Fibroblast of lung (primary cell): ENCODE results near the gene GIGYF2. TPM values are rescaled to one million over a fixed set of nuclear protein-coding genes. Genes with fewer than 3 reads are reported as not detected.

ENCODE experiments used
- DNase-seq, 2 donors: peaks; one replicate each; pipeline versions ENCODE4 v3.0.0 to v3.0.0-alpha.2; 2010; ENCODE audit warnings: low read depth in 2 of 2
- H2AFZ ChIP-seq: 2 replicates; pipeline ENCODE4 v1.5.1; 2012; ENCODE audit warnings: low read length, control low read depth, inconsistent platforms
- H3K27ac ChIP-seq: 2 replicates; pipeline ENCODE4 v1.5.1; 2011; ENCODE audit warnings: low read length, control low read depth; ENCODE audit not compliant: insufficient read depth
- H3K27me3 ChIP-seq: 2 replicates; pipeline ENCODE4 v1.5.1; 2011; ENCODE audit warnings: mild to moderate bottlenecking, low read length; ENCODE audit not compliant: control insufficient read depth, insufficient read depth
- H3K36me3 ChIP-seq: 2 replicates; pipeline ENCODE4 v1.5.1; 2011; ENCODE audit warnings: low read length; ENCODE audit not compliant: control insufficient read depth, insufficient read depth
- H3K4me1 ChIP-seq: 2 replicates; pipeline ENCODE4 v1.5.1; 2011; ENCODE audit warnings: low read length; ENCODE audit not compliant: control insufficient read depth, insufficient read depth; ENCODE audit errors: extremely low read depth
- H3K4me2 ChIP-seq: 2 replicates; pipeline ENCODE4 v1.5.1; 2011; ENCODE audit warnings: low read length, control low read depth; ENCODE audit not compliant: insufficient read depth; ENCODE audit errors: extremely low read depth
- H3K4me3 ChIP-seq, 4 experiments: fragments of 200-600 bp in 1 of 4; sonication (generic) in 1 of 4; replicated peaks in 1 of 4; 2 replicates each; pipeline ENCODE4 v1.5.1; 2011 to 2016; ENCODE audit warnings: low read length in 4 of 4, low read depth in 3 of 4, mild to moderate bottlenecking in 3 of 4, control low read depth in 2 of 4, inconsistent platforms in 1 of 4, mixed read lengths in 1 of 4; ENCODE audit not compliant: insufficient read depth in 1 of 4; ENCODE audit errors: control extremely low read depth in 1 of 4
- H3K79me2 ChIP-seq: 2 replicates; pipeline ENCODE4 v1.5.1; 2012; ENCODE audit warnings: mild to moderate bottlenecking, low read length, inconsistent platforms; ENCODE audit not compliant: control insufficient read depth, insufficient read depth
- H3K9ac ChIP-seq: 2 replicates; pipeline ENCODE4 v1.5.1; 2011; ENCODE audit warnings: mild to moderate bottlenecking, low read length, control low read depth; ENCODE audit not compliant: insufficient read depth
- H3K9me3 ChIP-seq: 2 replicates; pipeline ENCODE4 v1.5.1; 2012; ENCODE audit warnings: low read depth, low read length; ENCODE audit not compliant: control insufficient read depth, insufficient read depth
- H4K20me1 ChIP-seq: 2 replicates; pipeline ENCODE4 v1.5.1; 2011; ENCODE audit warnings: low read length; ENCODE audit not compliant: control insufficient read depth, insufficient read depth; ENCODE audit errors: extremely low read depth
- CTCF ChIP-seq, 2 donors: IDR thresholded peaks in 1 of 2; conservative IDR thresholded peaks in 1 of 2; 1 replicate in 1 of 2; 2 replicates in 1 of 2; pipeline ENCODE4 v1.5.1; 2011 to 2012; ENCODE audit warnings: low read length in 2 of 2, control low read depth in 1 of 2, inconsistent platforms in 1 of 2, low read depth in 1 of 2, mild to moderate bottlenecking in 1 of 2
- EZH2 ChIP-seq: IDR thresholded peaks from 2 replicates; pipeline ENCODE4 v1.5.1; 2012; ENCODE audit warnings: low read length, control low read depth, mild to moderate bottlenecking; ENCODE audit errors: missing control alignments
- polyA plus RNA-seq, 2 donors: library from polyadenylated mRNA; depleted of rRNA in 1 of 2; stranded (reverse) in 1 of 2; unstranded in 1 of 2; fragments of >200 nt; gene quantifications; 2 replicates each; pipeline ENCODE4 v1.2.1, GENCODE V29; 2011 to 2012; ENCODE audit warnings: missing spikeins in 1 of 2
- total RNA-seq: library from RNA; depleted of rRNA; stranded (reverse); fragments of >200 nt; gene quantifications from 2 replicates; pipeline ENCODE4 v1.2.1, GENCODE V29; 2014

The GIGYF2 gene
- total and polyA plus RNA-seq, 2 donors (not counting 1 experiment from before 2014, with no cell fraction given): 31.1 to 64.7 TPM

GRCh38 chr2:232836934-232837333, 139.8 kb downstream of the GIGYF2 start:
- no peak overlapping the region for H3K27ac ChIP-seq
- H3K27me3 ChIP-seq: no peaks in the 10 kb centered on the region
- peaks cover 11% of the 10 kb centered on the region for H3K36me3 ChIP-seq
- H3K4me3 ChIP-seq: no peak overlapping the region
- no peak overlapping the region for H3K9ac ChIP-seq
- H3K9me3 ChIP-seq: no peaks in the 10 kb centered on the region
- H3K4me2 ChIP-seq: no peak overlapping the region
- H3K79me2 ChIP-seq: no peaks in the 10 kb centered on the region
- H3K4me1 ChIP-seq: peaks cover 4% of the 10 kb centered on the region
- TF ChIP-seq EZH2: no peak
- TF ChIP-seq CTCF (conservative IDR thresholded peaks at IDR 0.05 in 1 of 2, IDR thresholded peaks at IDR 0.05 in 1 of 2; ENCODE audit: low read depth in 1 of 2, low read length in 2 of 2): no peak
- no peaks in the 10 kb centered on the region for H4K20me1 ChIP-seq
- H2AFZ ChIP-seq: no peak overlapping the region
- no peak for DNase-seq

GRCh38 chr2:232838406-232838874, 141.3 kb downstream of the GIGYF2 start:
- peak in 1 of 2 donors; percentile 47 for DNase-seq
- H3K27me3 ChIP-seq: no peaks in the 10 kb centered on the region
- H3K4me1 ChIP-seq: peaks cover 4% of the 10 kb centered on the region
- H3K4me2 ChIP-seq: no peak overlapping the region
- H2AFZ ChIP-seq: no peak overlapping the region
- TF ChIP-seq EZH2: no peak
- no peak for TF ChIP-seq CTCF (conservative IDR thresholded peaks at IDR 0.05 in 1 of 2, IDR thresholded peaks at IDR 0.05 in 1 of 2; ENCODE audit: low read depth in 1 of 2, low read length in 2 of 2)
- no peak overlapping the region for H3K27ac ChIP-seq
- H3K79me2 ChIP-seq: no peaks in the 10 kb centered on the region
- H3K9me3 ChIP-seq: no peaks in the 10 kb centered on the region
- H3K36me3 ChIP-seq: peaks cover 4% of the 10 kb centered on the region
- H3K4me3 ChIP-seq: no peak overlapping the region
- no peaks in the 10 kb centered on the region for H4K20me1 ChIP-seq
- no peak overlapping the region for H3K9ac ChIP-seq

- Histone ChIP-seq H3K4me1 (peaks cover 4% of the 10 kb centered on the region), H3K4me2 (no peak overlapping the region), H3K9me3 (no peaks in the 10 kb centered on the region), H3K27me3 (no peaks in the 10 kb centered on the region), H3K9ac (no peak overlapping the region), H3K27ac (no peak overlapping the region), H2AFZ (no peak overlapping the region), H3K79me2 (no peaks in the 10 kb centered on the region), H4K20me1 (no peaks in the 10 kb centered on the region), H3K4me3 (no peak overlapping the region), H3K36me3 (peaks cover 6% of the 10 kb centered on the region)
- no peak for TF ChIP-seq CTCF (conservative IDR thresholded peaks at IDR 0.05 in 1 of 2, IDR thresholded peaks at IDR 0.05 in 1 of 2; ENCODE audit: low read depth in 1 of 2, low read length in 2 of 2)
- no peak for TF ChIP-seq EZH2
- peak in 1 of 2 donors; percentile 45 for DNase-seq
Observed at GRCh38 chr2:232839411-232840079, 142.4 kb downstream of the GIGYF2 start.
